Lower leg skin (tissue), 3 donors: ENCODE measurements around the gene RASL11B.

ENCODE experiments used
- CTCF ChIP-seq, 3 donors: fragments of 450-650 bp; IDR thresholded peaks; one replicate each; pipeline ENCODE4 v1.5.1; 2016; ENCODE audit warnings: antibody characterized with exemption in 3 of 3, mild to moderate bottlenecking in 3 of 3, moderate library complexity in 2 of 3
- POLR2A ChIP-seq, 2 donors: fragments of 450-650 bp; IDR thresholded peaks; one replicate each; pipeline ENCODE4 v1.6.1; 2016 to 2017; ENCODE audit warnings: antibody characterized with exemption in 2 of 2, mild to moderate bottlenecking in 1 of 2, moderate library complexity in 1 of 2

GRCh38 chr4:52884994-52885393, 22.9 kb downstream of the RASL11B start:
- TF ChIP-seq CTCF (IDR thresholded peaks at IDR 0.05) = no peak
- no peak for TF ChIP-seq POLR2A (IDR thresholded peaks at IDR 0.05)
